HG03354 (cell line): ENCODE results near the gene FUT3.

Experiments
- ATAC-seq: cut with Tn5 transposase; IDR thresholded peaks from one replicate; pipeline ENCODE4 v1.9.1; 2021; ENCODE audit warnings: mild to moderate bottlenecking; ENCODE audit not compliant: unreplicated experiment, poor library complexity, severe bottlenecking

Gene FUT3

GRCh38 chr19:5806133-5806489 is 45.1 kb downstream of the FUT3 start:
- ATAC-seq: no peak

- ATAC-seq: no peak
These were observed 45.7 kb downstream of the FUT3 start for GRCh38 chr19:5805462-5806132.

- ATAC-seq: no peak
These were observed 46.5 kb downstream of the FUT3 start, which contains the start of gene NRTN for GRCh38 chr19:5804516-5805461. Gene NRTN (plus strand): TSS chr19:5805067. CDS start chr19:5824166, 19,099 bp downstream.

- peak; percentile 75 for ATAC-seq
These were observed 47.3 kb downstream of the FUT3 start for GRCh38 chr19:5803752-5804515.

- ATAC-seq: no peak
These were observed 47.9 kb downstream of the FUT3 start for GRCh38 chr19:5803441-5803751.

- ATAC-seq: no peak
These were observed 49.2 kb downstream of the FUT3 start for GRCh38 chr19:5801796-5802619.

GRCh38 chr19:5800361-5801270 is 50.6 kb downstream of the FUT3 start:
- ATAC-seq: no peak

GRCh38 chr19:5799247-5800241 is 51.7 kb downstream of the FUT3 start:
- ATAC-seq: no peak

GRCh38 chr19:5798244-5798643 is 53.0 kb downstream of the FUT3 start:
- ATAC-seq: no peak

GRCh38 chr19:5795382-5795919 is 55.8 kb downstream of the FUT3 start:
- ATAC-seq: no peak

GRCh38 chr19:5793188-5793587 is 58.1 kb downstream of the FUT3 start:
- ATAC-seq: no peak
